ENCODE measurements around the gene TTLL5. TPM values are rescaled to one million over a fixed set of nuclear protein-coding genes. Genes with fewer than 3 reads are reported as not detected.

TTLL5 gene
- total RNA-seq, 1 experiment from 2014 or later: 15.3 TPM

DNA sequence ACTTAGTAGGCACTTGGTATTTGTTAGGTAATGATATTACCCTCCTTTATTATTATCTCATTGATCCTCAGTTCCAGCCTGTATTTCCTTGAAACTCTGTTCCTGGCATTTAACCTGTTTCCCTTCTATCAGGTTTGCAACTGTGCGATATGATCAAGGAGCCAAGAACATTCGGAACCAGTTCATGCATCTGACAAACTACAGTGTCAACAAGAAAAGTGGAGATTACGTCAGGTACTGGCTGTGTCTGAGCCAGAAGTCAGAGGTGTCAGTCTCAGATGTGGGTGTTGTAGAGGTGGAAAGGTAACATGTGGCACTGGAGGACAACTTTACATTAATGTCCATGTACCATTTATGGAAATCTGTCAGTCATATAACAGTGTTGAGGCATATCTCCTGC is 56.7 kb downstream of the TTLL5 start:
- Histone ChIP-seq H3K27ac (no peak overlapping the region), H3K9me3 (replicated peaks) (no peaks in the 10 kb centered on the region), H3K27me3 (replicated peaks) (peaks cover 41% of the 10 kb centered on the region), H3K4me1 (replicated peaks) (peaks cover 11% of the 10 kb centered on the region), H3K4me3 (no peak overlapping the region), H3K36me3 (peaks cover 7% of the 10 kb centered on the region; the same call in 1 of the 2 replicates)
- no peak for DNase-seq (ENCODE audit: low read depth in 1 of 2, low spot score in 2 of 2)

DNA sequence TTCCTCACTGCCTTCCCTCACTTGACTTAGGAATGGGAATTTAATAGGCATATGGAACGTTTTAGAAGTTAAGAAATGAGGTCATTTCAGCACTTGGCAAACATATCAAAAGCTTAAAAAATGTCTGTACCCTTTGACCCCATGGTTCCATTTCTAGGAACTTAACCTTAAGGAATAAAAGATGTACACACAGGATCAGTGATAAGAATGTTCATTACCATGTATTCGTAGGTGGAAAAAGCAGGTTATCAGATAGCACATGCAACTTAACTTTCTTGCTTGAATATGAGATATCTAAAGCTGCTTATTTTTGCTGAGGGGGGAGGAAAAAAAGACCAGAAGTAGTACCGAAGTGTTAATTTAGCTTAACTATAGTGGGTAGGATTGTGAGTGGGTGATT is 57.2 kb downstream of the TTLL5 start:
- H3K4me1 ChIP-seq (replicated peaks): peaks cover 11% of the 10 kb centered on the region

DNA sequence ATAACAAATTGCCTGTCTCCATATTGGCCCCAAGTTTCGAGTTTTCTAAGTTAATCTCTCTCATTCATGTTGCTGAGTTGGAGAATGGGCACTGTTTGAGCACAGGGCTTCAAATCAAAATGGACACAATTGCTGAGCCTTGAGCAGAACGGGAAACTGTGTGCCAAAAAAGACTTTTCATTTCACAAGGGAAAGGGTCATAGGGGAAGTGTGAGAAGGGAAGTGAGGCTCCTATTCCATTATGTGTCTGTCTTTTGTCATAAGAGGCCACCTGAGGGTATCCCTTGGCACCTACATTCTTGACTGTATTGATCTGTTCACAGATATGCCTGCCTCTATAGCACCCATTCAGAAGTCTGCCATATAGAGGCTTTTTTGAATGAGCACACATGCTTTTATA is 59.1 kb downstream of the TTLL5 start:
- Histone ChIP-seq H3K4me3 (no peak overlapping the region), H3K27me3 (replicated peaks) (peaks cover 26% of the 10 kb centered on the region), H3K36me3 (peaks cover 7% of the 10 kb centered on the region; the same call in 1 of the 2 replicates), H3K4me1 (replicated peaks) (peaks cover 11% of the 10 kb centered on the region), H3K27ac (no peak overlapping the region), H3K9me3 (replicated peaks) (no peaks in the 10 kb centered on the region)
- DNase-seq (ENCODE audit: low read depth in 1 of 2, low spot score in 2 of 2): no peak

More for the DNA sequence above, 57.2 kb downstream of the TTLL5 start:
- no peak overlapping the region for H3K27ac ChIP-seq
- H3K27me3 ChIP-seq (replicated peaks): peaks cover 39% of the 10 kb centered on the region
- peaks cover 7% of the 10 kb centered on the region; the same call in 1 of the 2 replicates for H3K36me3 ChIP-seq
- DNase-seq (ENCODE audit: low read depth in 1 of 2, low spot score in 2 of 2): no peak
- H3K9me3 ChIP-seq (replicated peaks): no peaks in the 10 kb centered on the region
- no peak overlapping the region for H3K4me3 ChIP-seq

DNA sequence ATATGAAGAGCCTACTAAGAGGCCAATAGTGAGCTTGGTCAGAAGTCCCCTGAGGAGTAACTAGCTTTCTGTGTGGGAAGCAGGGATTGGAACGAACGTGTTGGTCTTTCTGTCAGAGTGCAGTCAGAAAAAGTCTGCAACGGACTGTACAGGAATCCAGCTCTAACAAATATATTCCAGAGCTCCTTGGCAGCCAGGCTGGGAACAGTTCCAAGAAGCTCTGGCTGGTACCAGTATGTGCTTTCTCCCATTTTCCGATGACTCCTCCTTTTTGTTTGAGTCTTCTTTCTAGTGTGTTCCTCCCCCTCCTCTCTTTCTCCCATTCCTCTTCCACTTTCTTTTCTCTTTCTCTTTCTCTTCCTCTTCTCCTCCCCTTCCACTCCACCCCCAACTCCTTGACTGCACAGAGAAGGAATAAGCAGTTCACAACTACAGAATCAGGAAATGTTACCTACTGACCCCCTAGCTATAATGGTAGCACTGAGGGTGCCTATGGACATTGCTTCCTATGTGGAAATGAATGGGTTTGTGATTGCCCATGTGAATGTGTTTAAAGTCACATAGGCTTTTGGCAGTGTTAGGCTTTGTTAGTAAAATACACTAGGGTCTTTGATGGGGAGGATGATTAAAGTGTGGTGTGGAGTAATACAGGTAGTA is 59.9 kb downstream of the TTLL5 start:
- no peak overlapping the region for H3K27ac ChIP-seq
- peaks cover 26% of the 10 kb centered on the region for H3K27me3 ChIP-seq (replicated peaks)
- H3K4me3 ChIP-seq: no peak overlapping the region
- peaks cover 7% of the 10 kb centered on the region; the same call in 1 of the 2 replicates for H3K36me3 ChIP-seq
- DNase-seq (ENCODE audit: low read depth in 1 of 2, low spot score in 2 of 2): no peak
- peaks cover 5% of the 10 kb centered on the region for H3K4me1 ChIP-seq (replicated peaks)
- H3K9me3 ChIP-seq (replicated peaks): no peaks in the 10 kb centered on the region

DNA sequence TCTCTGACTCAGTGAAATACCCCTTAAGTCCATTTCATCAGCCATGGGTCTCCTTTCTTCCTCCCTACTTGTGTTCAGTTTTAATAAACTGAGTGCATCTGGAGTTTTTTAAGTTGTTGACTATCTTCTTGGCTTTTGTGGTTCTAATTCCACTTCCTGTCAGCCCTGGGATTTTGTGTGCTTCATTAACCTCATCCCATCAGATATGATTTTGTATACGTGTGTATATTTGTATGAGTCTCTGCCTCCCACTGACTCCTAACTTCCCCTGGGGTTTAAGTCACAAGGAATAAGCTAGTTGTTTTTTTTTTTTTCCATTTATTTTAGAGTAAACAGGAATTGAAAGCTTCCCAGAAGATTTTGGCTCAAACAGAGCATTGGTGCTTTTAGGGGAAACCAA is 62.7 kb downstream of the TTLL5 start:
- Histone ChIP-seq H3K4me1 (replicated peaks) (no peaks in the 10 kb centered on the region), H3K27ac (no peak overlapping the region), H3K36me3 (peaks cover 3% of the 10 kb centered on the region; the same call in 1 of the 2 replicates), H3K27me3 (replicated peaks) (peaks cover 13% of the 10 kb centered on the region; the same call in 1 of the 2 replicates), H3K9me3 (replicated peaks) (no peaks in the 10 kb centered on the region), H3K4me3 (no peak overlapping the region)
- no peak for DNase-seq (ENCODE audit: low read depth in 1 of 2, low spot score in 2 of 2)

DNA sequence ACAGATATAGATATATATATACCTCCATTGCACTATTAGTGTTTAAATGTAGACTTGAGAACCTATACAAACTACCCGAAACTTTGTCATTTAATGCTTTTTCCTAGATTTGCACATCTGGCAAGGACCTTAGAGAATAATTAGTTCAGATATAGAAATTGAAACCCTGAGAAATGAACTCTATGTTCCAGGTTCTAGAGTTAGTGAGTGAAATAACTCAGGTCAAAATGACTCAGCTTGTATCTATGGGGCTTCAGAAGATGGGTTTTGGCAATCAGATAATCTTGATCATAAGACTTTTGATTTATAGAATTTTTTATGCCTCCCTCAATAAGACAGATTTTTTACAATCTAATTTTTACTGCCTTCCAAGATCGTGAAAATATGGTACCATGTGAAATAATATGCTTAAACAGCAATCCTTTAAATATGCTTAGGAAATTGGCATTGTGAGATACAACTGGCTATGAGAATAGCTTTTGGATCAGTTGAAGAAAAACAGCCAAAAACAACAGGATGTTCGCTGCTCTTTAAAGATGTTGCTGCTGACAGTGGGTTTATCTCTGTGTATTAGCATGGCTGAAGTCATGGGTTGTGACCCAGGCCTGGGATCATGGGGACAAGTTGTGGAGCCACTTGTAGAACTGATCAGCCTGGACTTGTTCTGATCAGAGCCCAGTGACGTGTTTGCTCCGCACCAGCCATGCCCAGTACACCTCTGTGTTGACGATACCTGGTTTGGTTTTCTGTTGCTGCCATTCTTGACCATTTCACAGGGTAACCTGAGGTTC is 63.6 kb downstream of the TTLL5 start:
- H3K9me3 ChIP-seq (replicated peaks): no peaks in the 10 kb centered on the region
- H3K27ac ChIP-seq: no peak overlapping the region
- H3K4me1 ChIP-seq (replicated peaks): no peaks in the 10 kb centered on the region
- H3K36me3 ChIP-seq: peaks cover 3% of the 10 kb centered on the region; the same call in 1 of the 2 replicates
- 0 out of 2 replicates have a peak, but pooled peaks cover 7% of the 10 kb centered on the region for H3K27me3 ChIP-seq (replicated peaks)
- H3K4me3 ChIP-seq: no peak overlapping the region
- DNase-seq (ENCODE audit: low read depth in 1 of 2, low spot score in 2 of 2): no peak

DNA sequence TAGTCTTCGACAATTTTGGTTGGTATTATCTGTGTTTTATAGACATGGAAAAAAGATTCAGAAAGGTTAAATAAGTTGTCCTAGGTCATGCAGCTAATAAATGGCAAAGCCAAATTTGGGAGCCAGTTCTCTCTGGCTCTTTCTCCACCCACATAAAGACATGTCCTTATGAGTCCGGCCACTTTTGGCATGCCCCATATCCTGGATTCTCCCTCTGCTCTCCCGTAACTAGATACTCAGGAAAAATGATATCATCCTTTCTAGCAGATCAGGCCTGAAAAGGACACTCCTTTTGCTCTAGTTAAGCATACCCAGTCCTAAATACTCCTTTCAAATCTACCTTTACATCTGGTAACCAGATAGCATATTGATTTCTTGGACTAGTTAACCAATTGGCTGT is 64.4 kb downstream of the TTLL5 start:
- Histone ChIP-seq H3K27me3 (replicated peaks) (no peaks in the 10 kb centered on the region), H3K9me3 (replicated peaks) (no peaks in the 10 kb centered on the region), H3K4me3 (no peak overlapping the region), H3K27ac (no peak overlapping the region), H3K4me1 (replicated peaks) (no peaks in the 10 kb centered on the region), H3K36me3 (peaks cover 2% of the 10 kb centered on the region; the same call in 1 of the 2 replicates)
- DNase-seq (ENCODE audit: low read depth in 1 of 2, low spot score in 2 of 2): no peak

DNA sequence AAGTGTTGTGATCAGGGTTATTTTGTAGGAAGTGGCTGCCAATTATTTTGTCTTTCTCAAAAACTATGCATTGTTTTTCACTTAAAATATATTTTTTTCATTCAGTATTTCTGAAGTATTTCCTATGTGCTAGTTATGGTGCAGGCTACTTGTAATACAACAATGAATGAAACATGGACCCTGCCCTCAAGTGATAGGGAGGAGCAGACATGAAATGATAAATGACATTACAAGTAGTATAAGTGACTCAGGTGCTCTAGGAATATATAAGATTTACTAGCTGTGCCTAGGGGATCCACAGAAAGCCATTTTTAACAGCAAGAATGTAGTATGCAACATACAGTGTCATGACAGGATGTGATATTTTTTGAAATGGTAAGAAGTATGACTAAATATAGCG is 65.3 kb downstream of the TTLL5 start:
- Histone ChIP-seq H3K4me3 (no peak overlapping the region), H3K4me1 (replicated peaks) (no peaks in the 10 kb centered on the region), H3K36me3 (no peaks in the 10 kb centered on the region; the same call in 1 of the 2 replicates), H3K27ac (no peak overlapping the region), H3K27me3 (replicated peaks) (no peaks in the 10 kb centered on the region), H3K9me3 (replicated peaks) (no peaks in the 10 kb centered on the region)
- no peak for DNase-seq (ENCODE audit: low read depth in 1 of 2, low spot score in 2 of 2)

DNA sequence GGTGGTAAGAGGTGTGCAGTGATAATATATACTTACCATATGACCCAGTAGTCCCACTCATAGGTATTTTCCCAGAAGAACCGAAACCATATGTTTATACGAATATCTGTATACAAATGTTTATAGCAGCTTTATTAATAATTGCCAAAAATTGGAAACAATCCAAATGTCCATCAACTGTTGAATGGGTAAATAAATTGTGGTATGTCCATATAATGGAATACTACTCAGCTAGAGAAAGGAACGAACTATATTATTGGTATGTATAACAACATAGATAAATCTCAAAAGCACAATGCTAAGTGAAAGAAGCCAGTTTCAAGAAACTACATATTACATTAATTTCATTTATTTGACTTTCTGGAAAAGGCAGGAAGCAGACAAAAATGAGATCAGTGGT is 66.1 kb downstream of the TTLL5 start:
- no peaks in the 10 kb centered on the region; the same call in 1 of the 2 replicates for H3K36me3 ChIP-seq
- no peaks in the 10 kb centered on the region for H3K4me1 ChIP-seq (replicated peaks)
- H3K9me3 ChIP-seq (replicated peaks): no peaks in the 10 kb centered on the region
- no peak overlapping the region for H3K27ac ChIP-seq
- H3K27me3 ChIP-seq (replicated peaks): no peaks in the 10 kb centered on the region
- DNase-seq (ENCODE audit: low read depth in 1 of 2, low spot score in 2 of 2): no peak
- no peak overlapping the region for H3K4me3 ChIP-seq

DNA sequence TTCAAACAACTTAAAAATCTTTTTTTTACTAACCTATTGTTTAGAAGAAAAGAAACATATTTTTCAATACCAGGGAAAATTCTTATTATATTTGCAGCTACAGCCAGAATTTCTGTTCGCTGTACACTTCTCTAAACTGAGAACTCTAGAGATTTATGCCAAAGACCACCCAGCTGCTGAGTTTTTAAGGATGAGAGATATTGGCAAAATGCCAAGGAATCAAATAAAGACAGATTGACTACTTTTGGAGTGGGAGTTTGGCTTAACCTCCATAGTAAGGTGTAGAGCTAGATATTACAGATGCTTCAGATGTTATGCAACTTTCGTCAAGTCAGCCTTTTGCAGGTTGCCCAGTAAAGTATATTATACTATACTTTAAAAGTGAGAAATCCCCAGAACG is 71.8 kb downstream of the TTLL5 start:
- no peak overlapping the region for H3K27ac ChIP-seq
- no peaks in the 10 kb centered on the region; the same call in 1 of the 2 replicates for H3K36me3 ChIP-seq
- DNase-seq (ENCODE audit: low read depth in 1 of 2, low spot score in 2 of 2): no peak

DNA sequence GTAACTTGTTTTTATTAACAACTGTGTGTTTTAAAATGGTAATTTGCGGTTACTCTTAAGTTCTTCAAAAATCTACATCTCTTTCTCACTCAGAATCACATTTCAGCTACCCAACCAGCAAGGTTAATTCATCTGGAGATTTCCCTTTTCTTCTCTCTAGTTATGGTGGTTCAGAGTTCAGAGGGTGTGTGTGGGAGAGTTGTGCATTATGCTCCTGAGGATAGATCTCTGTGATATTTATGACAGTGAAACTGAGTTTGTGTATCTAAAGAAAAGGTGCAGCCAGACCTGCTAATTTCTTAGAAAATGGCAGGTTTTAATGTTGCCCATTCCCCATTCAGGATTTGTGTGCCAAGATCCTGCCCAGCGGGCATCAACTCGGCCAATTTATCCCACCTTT is 73.8 kb downstream of the TTLL5 start:
- no peaks in the 10 kb centered on the region; the same call in 1 of the 2 replicates for H3K36me3 ChIP-seq
- H3K4me1 ChIP-seq (replicated peaks): no peaks in the 10 kb centered on the region
- H3K9me3 ChIP-seq (replicated peaks): no peaks in the 10 kb centered on the region
- DNase-seq (ENCODE audit: low read depth in 1 of 2, low spot score in 2 of 2): no peak
- no peaks in the 10 kb centered on the region for H3K27me3 ChIP-seq (replicated peaks)
- H3K27ac ChIP-seq: no peak overlapping the region
- H3K4me3 ChIP-seq: no peak overlapping the region

More for the DNA sequence above, 71.8 kb downstream of the TTLL5 start:
- no peak overlapping the region for H3K4me3 ChIP-seq
- no peaks in the 10 kb centered on the region for H3K9me3 ChIP-seq (replicated peaks)
- H3K4me1 ChIP-seq (replicated peaks): no peaks in the 10 kb centered on the region
- no peaks in the 10 kb centered on the region for H3K27me3 ChIP-seq (replicated peaks)

DNA sequence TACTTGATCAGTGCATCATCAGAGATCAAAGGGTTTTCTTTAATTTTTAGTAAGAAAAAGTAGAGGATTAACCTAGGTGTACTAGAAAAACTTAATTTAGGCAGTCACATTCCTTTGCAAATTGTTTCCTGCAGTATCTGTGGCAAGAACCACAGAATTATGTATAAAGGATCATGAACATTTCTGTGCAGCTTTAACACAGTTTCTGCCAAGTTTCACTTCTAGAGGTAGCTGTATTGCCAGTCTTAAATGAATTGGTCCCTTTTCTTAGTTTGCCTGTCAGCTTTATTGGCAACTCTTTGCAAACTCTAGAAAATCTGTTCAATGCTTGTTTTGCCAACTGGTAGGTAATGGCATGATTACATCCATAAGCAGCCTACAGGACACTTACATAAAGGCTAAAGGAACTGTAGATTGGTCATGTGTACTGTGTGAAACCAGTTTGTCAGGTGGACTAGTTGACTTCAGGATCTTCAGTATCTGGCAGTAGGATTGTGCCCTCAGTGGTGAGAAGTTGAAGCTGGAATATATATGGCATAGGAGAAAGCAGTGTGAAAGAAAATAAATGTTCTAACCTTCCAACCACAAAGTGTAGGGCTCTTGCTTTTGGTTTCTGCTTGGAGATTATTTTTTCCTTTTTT is 75.9 kb downstream of the TTLL5 start:
- Histone ChIP-seq H3K36me3 (no peaks in the 10 kb centered on the region; the same call in 1 of the 2 replicates), H3K27me3 (replicated peaks) (no peaks in the 10 kb centered on the region), H3K4me3 (no peak overlapping the region), H3K9me3 (replicated peaks) (no peaks in the 10 kb centered on the region), H3K4me1 (replicated peaks) (no peaks in the 10 kb centered on the region), H3K27ac (no peak overlapping the region)
- no peak for DNase-seq (ENCODE audit: low read depth in 1 of 2, low spot score in 2 of 2)

DNA sequence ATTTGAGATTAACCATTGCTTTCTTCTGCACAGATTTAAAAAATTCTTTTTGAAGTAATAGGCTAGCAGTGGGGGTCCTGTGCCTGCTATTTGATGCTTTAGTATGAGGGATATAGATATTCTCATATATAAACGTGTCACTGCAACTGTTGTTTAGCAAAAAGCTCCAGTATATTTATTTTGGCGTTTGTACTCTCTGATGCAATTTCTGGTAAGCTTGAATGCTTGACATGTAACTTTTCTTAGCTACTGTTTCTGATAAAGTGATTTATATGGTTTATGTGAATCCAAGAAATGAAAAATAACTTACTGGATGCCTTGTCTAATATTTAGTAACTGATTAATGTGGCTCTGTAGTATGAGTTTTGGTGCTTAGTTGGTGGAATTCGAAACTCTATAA is 77.1 kb downstream of the TTLL5 start:
- H3K9me3 ChIP-seq (replicated peaks): no peaks in the 10 kb centered on the region
- H3K36me3 ChIP-seq: no peaks in the 10 kb centered on the region; the same call in 1 of the 2 replicates
- H3K27me3 ChIP-seq (replicated peaks): no peaks in the 10 kb centered on the region
- no peaks in the 10 kb centered on the region for H3K4me1 ChIP-seq (replicated peaks)
- no peak overlapping the region for H3K4me3 ChIP-seq
- DNase-seq (ENCODE audit: low read depth in 1 of 2, low spot score in 2 of 2): no peak
- no peak overlapping the region for H3K27ac ChIP-seq

DNA sequence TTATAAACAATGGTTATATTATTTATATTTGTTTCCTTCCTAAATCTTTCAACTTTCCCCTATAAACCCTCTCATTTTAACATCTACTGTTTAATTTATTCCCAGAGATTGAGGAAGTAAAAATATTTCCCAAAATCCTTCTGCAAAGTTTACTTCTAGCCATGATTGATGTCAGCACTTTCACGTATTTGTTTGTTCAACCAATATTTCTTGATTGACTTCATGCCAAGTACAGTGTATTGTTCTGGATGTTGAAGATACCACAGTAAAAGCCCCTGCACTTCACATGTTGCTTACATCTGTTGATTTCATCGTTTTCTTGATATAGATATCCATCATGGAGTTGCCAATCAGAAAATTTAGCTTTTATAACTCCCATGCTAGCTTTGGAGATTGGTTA is 81.8 kb downstream of the TTLL5 start:
- Histone ChIP-seq H3K27me3 (replicated peaks) (no peaks in the 10 kb centered on the region), H3K36me3 (no peaks in the 10 kb centered on the region), H3K4me1 (replicated peaks) (no peaks in the 10 kb centered on the region), H3K27ac (no peak overlapping the region), H3K9me3 (replicated peaks) (no peaks in the 10 kb centered on the region), H3K4me3 (no peak overlapping the region)
- DNase-seq (ENCODE audit: low read depth in 1 of 2, low spot score in 2 of 2): no peak

Measured in SJSA1 (cell line).